H1 (cell line): ENCODE measurements around the gene RWDD4. TPM values are rescaled to one million over a fixed set of nuclear protein-coding genes. Genes with fewer than 3 reads are reported as not detected.

Experiments
- CHD7 ChIP-seq: fragments of 300-600 bp; sonication (generic); IDR thresholded peaks from 2 replicates; pipeline ENCODE4 v1.7.1; 2012; ENCODE audit warnings: low read length, moderate library complexity, mild to moderate bottlenecking, inconsistent platforms; ENCODE audit not compliant: insufficient replicate concordance
- SIRT6 ChIP-seq: IDR thresholded peaks from one replicate; pipeline ENCODE4 v1.7.1; 2012; ENCODE audit warnings: low read length, inconsistent platforms
- YY1 ChIP-seq: IDR thresholded peaks from 2 replicates; pipeline ENCODE4 v1.6.1; 2011; ENCODE audit warnings: low read depth, mild to moderate bottlenecking, low read length
- polyA plus RNA-seq, 7 experiments: library from polyadenylated mRNA; depleted of rRNA in 3 of 7; stranded (reverse) in 5 of 7; unstranded in 2 of 7; fragments of >200 nt in 5 of 7; fragments of 200-250 nt in 2 of 7; gene quantifications; 1 replicate in 5 of 7; 2 replicates in 1 of 7; 4 replicates in 1 of 7; pipeline versions ENCODE4 v1.2.1 to v1.2.3, GENCODE V29; 2011 to 2013; ENCODE audit warnings: missing spikeins in 2 of 7, mixed read lengths in 2 of 7
- total RNA-seq: library from RNA; stranded (reverse); fragmentation: NEBNext Ultra II Directional; extraction: Animal tissue kit (Norgen Biotek cat#: 25700); gene quantifications from 2 replicates; pipeline ENCODE4 v1.2.1, GENCODE V29; 2021

RWDD4 gene
- total and polyA plus RNA-seq, 2 of the 8 experiments (the other 6 are each of a cell fraction or from before 2014, with no cell fraction given): 5.4 to 18.9 TPM

GRCh38 chr4:183702492-183702891 is 43.5 kb upstream of the RWDD4 start (continued):
- TF ChIP-seq CHD7 (no peak), SIRT6 (no peak), YY1 (no peak)
